Measurements from ENCODE around the gene GSK3A.
A peak's percentile ranks its signal among the peaks of the same experiment; 100 is the strongest.

The GSK3A gene

DNA sequence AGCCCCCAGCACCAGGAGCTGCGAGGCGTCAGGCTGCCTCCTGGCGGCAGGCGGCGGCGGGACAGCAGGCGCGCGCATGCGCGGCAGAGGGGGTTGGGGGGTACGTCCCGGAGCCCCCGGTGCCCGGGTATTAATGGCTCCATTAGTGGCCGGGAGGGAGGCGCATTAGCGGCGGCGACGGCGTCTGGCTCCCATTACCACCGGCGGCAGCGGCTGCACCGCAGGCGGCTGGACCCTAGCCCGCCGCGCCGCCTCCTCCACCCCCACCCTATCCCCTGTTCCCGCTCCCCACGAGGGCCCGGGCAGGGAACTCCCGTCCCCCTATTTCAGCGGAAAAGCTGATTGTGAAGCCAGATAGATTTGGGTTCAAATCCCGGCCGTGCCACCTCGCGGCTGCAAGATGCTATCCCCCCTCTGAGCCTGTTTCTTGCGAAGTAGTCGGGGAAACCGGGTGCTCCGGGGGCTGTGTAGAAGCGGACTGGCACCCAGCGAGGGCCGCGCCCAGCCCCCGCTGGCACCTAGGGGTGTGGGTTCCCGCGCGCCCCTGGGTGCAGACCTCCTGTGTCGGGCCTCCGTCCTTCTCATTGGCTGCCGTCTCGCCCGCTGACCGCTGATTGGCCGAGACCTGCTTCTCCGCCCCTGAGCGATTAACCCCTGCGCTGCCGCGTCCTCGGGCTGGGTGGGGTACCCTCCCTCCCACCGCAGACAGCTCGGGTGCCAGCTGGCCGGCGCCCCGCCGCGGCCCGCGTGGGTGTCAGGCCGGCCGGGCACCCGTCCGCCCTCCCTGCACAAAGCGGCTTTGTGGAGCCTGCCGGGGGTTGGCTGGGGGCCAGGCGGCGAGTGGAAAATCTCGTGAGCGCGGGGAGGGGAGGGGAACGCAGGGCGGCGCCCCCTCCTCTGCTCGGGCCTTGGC lies 37.8 kb upstream of the GSK3A start:
- H3K4me3 ChIP-seq (ENCODE audit: low read length): peak overlapping the region; percentile 85
- H3K79me2 ChIP-seq (ENCODE audit: low read length): peaks cover 12% of the 10 kb centered on the region
- peak overlapping the region; percentile 96 for H3K4me2 ChIP-seq (ENCODE audit: low read length)
- peak overlapping the region; percentile 95 for H3K9ac ChIP-seq (ENCODE audit: low read length)
- H3K36me3 ChIP-seq (replicated peaks; ENCODE audit: low read depth, low read length): peaks cover 2% of the 10 kb centered on the region
- H3K4me1 ChIP-seq (ENCODE audit: low read length): peaks cover 50% of the 10 kb centered on the region
- H3K27me3 ChIP-seq (ENCODE audit: low read depth, low read length): no peaks in the 10 kb centered on the region
- no peaks in the 10 kb centered on the region for H3K9me3 ChIP-seq (ENCODE audit: insufficient read depth, low read length)
- no peak for TF ChIP-seq EZH2phosphoT487 (IDR thresholded peaks at IDR 0.05; ENCODE audit: low read depth)
- TF ChIP-seq, protein P1, sequence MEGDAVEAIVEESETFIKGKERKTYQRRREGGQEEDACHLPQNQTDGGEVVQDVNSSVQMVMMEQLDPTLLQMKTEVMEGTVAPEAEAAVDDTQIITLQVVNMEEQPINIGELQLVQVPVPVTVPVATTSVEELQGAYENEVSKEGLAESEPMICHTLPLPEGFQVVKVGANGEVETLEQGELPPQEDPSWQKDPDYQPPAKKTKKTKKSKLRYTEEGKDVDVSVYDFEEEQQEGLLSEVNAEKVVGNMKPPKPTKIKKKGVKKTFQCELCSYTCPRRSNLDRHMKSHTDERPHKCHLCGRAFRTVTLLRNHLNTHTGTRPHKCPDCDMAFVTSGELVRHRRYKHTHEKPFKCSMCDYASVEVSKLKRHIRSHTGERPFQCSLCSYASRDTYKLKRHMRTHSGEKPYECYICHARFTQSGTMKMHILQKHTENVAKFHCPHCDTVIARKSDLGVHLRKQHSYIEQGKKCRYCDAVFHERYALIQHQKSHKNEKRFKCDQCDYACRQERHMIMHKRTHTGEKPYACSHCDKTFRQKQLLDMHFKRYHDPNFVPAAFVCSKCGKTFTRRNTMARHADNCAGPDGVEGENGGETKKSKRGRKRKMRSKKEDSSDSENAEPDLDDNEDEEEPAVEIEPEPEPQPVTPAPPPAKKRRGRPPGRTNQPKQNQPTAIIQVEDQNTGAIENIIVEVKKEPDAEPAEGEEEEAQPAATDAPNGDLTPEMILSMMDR (IDR thresholded peaks at IDR 0.05; ENCODE audit: low read depth, low read length): peak; percentile 90
- H3K27ac ChIP-seq (ENCODE audit: low read length): peak overlapping the region; percentile 81
- peaks cover 6% of the 10 kb centered on the region for H4K20me1 ChIP-seq (ENCODE audit: insufficient read depth, low read length)
- H2AFZ ChIP-seq (ENCODE audit: low read depth, low read length): no peak overlapping the region

DNA sequence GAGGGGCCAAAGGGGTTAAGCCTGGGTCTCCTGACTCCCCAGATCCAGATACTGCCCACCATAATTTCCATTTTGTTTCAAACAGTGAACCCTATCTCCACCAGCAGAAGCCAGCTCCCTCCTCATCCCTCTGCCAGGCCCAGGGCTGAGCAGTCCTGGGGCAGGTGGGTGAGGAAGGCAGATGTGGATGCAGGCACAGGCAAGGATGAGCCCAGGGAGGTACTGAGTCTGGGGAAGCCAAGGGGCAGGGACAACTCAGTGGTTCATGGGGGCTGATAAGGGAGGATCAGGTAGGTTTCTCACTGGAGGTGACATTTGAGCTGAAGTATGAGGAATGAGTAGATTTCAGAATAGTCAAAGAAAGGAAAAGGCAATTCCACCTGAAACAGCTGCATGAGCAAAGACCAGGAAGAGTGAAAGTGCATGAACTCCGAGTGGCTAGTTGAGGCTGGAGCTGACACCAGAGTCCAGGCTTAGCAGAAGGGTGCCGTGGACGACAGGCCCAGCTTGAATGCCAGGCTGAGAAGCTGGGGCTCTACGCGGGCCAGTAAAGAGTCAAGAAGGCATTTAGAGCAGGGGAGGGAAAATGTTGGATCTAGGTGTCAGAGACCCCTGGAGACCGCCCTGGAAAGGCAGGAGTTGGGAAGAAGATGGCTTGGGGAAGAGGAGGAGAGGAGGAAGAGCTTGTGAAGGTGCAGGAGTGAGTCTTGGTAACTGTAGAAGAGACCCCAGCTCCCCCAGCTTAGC lies 36.9 kb upstream of the GSK3A start:
- no peak overlapping the region for H2AFZ ChIP-seq (ENCODE audit: low read depth, low read length)
- no peaks in the 10 kb centered on the region for H3K9me3 ChIP-seq (ENCODE audit: insufficient read depth, low read length)
- no peaks in the 10 kb centered on the region for H3K27me3 ChIP-seq (ENCODE audit: low read depth, low read length)
- peaks cover 9% of the 10 kb centered on the region for H3K36me3 ChIP-seq (replicated peaks; ENCODE audit: low read depth, low read length)
- no peak for TF ChIP-seq EZH2phosphoT487 (IDR thresholded peaks at IDR 0.05; ENCODE audit: low read depth)
- TF ChIP-seq, protein P1 (IDR thresholded peaks at IDR 0.05; ENCODE audit: low read depth, low read length): no peak
- peak overlapping the region; percentile 81 for H3K27ac ChIP-seq (ENCODE audit: low read length)
- peak overlapping the region; percentile 96 for H3K4me2 ChIP-seq (ENCODE audit: low read length)
- H3K79me2 ChIP-seq (ENCODE audit: low read length): peaks cover 6% of the 10 kb centered on the region; the same call in 1 of the 2 replicates
- H4K20me1 ChIP-seq (ENCODE audit: insufficient read depth, low read length): no peaks in the 10 kb centered on the region
- H3K9ac ChIP-seq (ENCODE audit: low read length): peak overlapping the region; percentile 95
- H3K4me3 ChIP-seq (ENCODE audit: low read length): peak overlapping the region; percentile 85
- peaks cover 44% of the 10 kb centered on the region for H3K4me1 ChIP-seq (ENCODE audit: low read length)

DNA sequence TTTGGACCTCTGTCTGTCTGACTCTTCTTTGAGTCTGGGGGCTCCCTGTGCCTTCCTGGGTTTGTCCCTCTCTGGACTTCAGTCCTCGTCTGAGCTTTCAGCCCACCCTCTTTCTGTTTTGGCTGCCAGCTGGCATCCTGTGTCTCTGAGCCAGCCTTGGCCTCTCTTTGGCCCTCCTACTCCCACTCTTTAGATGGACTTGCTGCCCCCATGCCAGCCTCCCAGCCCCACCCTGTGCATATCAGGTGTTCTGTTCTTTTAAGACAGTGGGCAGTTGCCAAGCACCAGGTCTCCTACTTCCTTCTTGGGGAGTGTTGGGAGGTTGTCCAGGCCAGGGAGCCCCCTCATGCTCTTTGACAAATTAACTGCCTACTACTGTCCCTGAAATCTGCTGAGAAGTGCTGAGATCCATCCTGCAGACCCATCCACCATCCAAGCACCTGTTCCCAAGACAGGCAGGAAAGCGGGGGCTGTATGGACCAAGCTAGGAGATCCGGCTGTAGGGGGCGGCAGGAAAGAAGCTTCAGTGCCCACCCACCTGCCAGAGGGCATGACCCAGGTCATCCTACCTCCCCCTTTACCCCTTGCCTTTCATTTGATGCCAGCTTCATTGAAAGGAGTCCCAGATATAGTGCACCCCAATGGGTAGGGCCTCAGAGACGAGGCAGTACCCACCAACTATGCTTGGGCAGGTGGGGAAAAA lies 36.2 kb upstream of the GSK3A start:
- Histone ChIP-seq H3K4me2 (ENCODE audit: low read length) (peak overlapping the region; percentile 96), H3K4me1 (ENCODE audit: low read length) (peaks cover 44% of the 10 kb centered on the region), H3K27me3 (ENCODE audit: low read depth, low read length) (no peaks in the 10 kb centered on the region), H3K79me2 (ENCODE audit: low read length) (peaks cover 6% of the 10 kb centered on the region; the same call in 1 of the 2 replicates), H3K9ac (ENCODE audit: low read length) (0 out of 2 replicates have a peak overlapping the region, but pooled peaks have one; percentile 95), H4K20me1 (ENCODE audit: insufficient read depth, low read length) (no peaks in the 10 kb centered on the region), H2AFZ (ENCODE audit: low read depth, low read length) (no peak overlapping the region), H3K9me3 (ENCODE audit: insufficient read depth, low read length) (no peaks in the 10 kb centered on the region), H3K27ac (ENCODE audit: low read length) (no peak overlapping the region), H3K36me3 (replicated peaks; ENCODE audit: low read depth, low read length) (peaks cover 16% of the 10 kb centered on the region), H3K4me3 (ENCODE audit: low read length) (no peak overlapping the region)
- TF ChIP-seq EZH2phosphoT487 (IDR thresholded peaks at IDR 0.05; ENCODE audit: low read depth): no peak
- TF ChIP-seq, protein P1 (IDR thresholded peaks at IDR 0.05; ENCODE audit: low read depth, low read length): no peak
